HepG2 (cell line): ENCODE data around the gene SLC25A45. TPM values are rescaled to one million over a fixed set of nuclear protein-coding genes. Genes with fewer than 3 reads are reported as not detected.
A peak's percentile ranks its signal among the peaks of the same experiment; 100 is the strongest.

ENCODE experiments used
- ATAC-seq: fragments of 200-7000 bp; cut with Tn5 transposase; 3 replicates; pipeline ENCODE4 v1.9.1; 2020; ENCODE audit warnings: mild to moderate bottlenecking, moderate library complexity
- BruUV-seq: library from RNA; stranded (reverse); fragments of 400-500 nt; replicated peaks from 2 replicates; lab custom pipeline; 2021; lab: Mats Ljungman, UMichigan
- CTCF ChIA-PET: fragments of 300-600 bp; formaldehyde crosslinking; extraction: SDS; loops from one replicate; lab custom pipeline; 2021; ENCODE audit warnings: low total read pairs, inconsistent platforms, low intra/inter-chr PET ratio; lab: Yijun Ruan, JAX
- POLR2A ChIA-PET: fragments of 350-600 bp; sonication (Branson Sonifier 250); formaldehyde crosslinking; loops from one replicate; lab custom pipeline; 2020; ENCODE audit warnings: antibody characterized with exemption, inconsistent platforms; lab: Yijun Ruan, JAX
- DNase-seq: peaks from one replicate; pipeline ENCODE4 v3.0.0-alpha.2; 2015; ENCODE audit warnings: low spot score
- FAIRE-seq: peaks from 3 replicates; lab custom pipeline; 2011; peaks lifted over from hg19 to GRCh38; lab: Jason Lieb, UNC
- H2AFZ ChIP-seq: one replicate; pipeline ENCODE4 v1.6.1; 2011; ENCODE audit warnings: low read length, inconsistent platforms
- H3K27ac ChIP-seq: fragments of 300-600 bp; 3 replicates; pipeline ENCODE4 v1.8.0; 2011; ENCODE audit warnings: mixed run types, mild to moderate bottlenecking, mixed read lengths, low read length, inconsistent platforms; ENCODE audit not compliant: insufficient read depth; ENCODE audit errors: extremely low read length
- H3K27me3 ChIP-seq, 2 experiments: fragments of 200-600 bp in 1 of 2; 2 replicates in 1 of 2; 3 replicates in 1 of 2; pipeline versions ENCODE4 v1.6.0 to v1.8.0; 2011; ENCODE audit warnings: low read length in 2 of 2, mild to moderate bottlenecking in 2 of 2, moderate library complexity in 2 of 2, inconsistent platforms in 1 of 2; ENCODE audit not compliant: insufficient read depth in 2 of 2, control insufficient read depth in 1 of 2
- H3K36me3 ChIP-seq, 2 experiments: fragments of 200-600 bp in 1 of 2; replicated peaks in 1 of 2; 2 replicates in 1 of 2; 3 replicates in 1 of 2; pipeline versions ENCODE4 v1.5.1 to v1.8.0; 2011; ENCODE audit warnings: low read length in 2 of 2, inconsistent platforms in 1 of 2; ENCODE audit not compliant: insufficient read depth in 2 of 2, control insufficient read depth in 1 of 2
- H3K4me1 ChIP-seq: 2 replicates; pipeline ENCODE4 v1.5.1; 2012; ENCODE audit warnings: low read length, inconsistent platforms; ENCODE audit not compliant: insufficient read depth
- H3K4me2 ChIP-seq: 2 replicates; pipeline ENCODE4 v1.6.0; 2011; ENCODE audit warnings: low read depth, low read length, inconsistent platforms
- H3K4me3 ChIP-seq, 3 experiments: fragments of 200-600 bp in 1 of 3; sonication (generic), shearing (Covaris generic) in 1 of 3; replicated peaks in 1 of 3; 2 replicates each; pipeline ENCODE4 v1.5.1; 2011 to 2016; ENCODE audit warnings: low read length in 3 of 3, inconsistent platforms in 2 of 3, low read depth in 2 of 3, mild to moderate bottlenecking in 2 of 3, control low read depth in 1 of 3, mixed read lengths in 1 of 3; ENCODE audit not compliant: insufficient read depth in 1 of 3
- H3K79me2 ChIP-seq: one replicate; pipeline ENCODE4 v1.6.1; 2011; ENCODE audit warnings: low read length, inconsistent platforms; ENCODE audit not compliant: insufficient read depth
- H3K9ac ChIP-seq: 2 replicates; pipeline ENCODE4 v1.6.0; 2011; ENCODE audit warnings: mild to moderate bottlenecking, low read depth, low read length, inconsistent platforms; ENCODE audit not compliant: insufficient read depth
- H3K9me3 ChIP-seq: 2 replicates; pipeline ENCODE4 v1.5.1; 2012; ENCODE audit warnings: mild to moderate bottlenecking, low read length
- H4K20me1 ChIP-seq: 2 replicates; pipeline ENCODE4 v1.6.0; 2011; ENCODE audit warnings: inconsistent platforms, mild to moderate bottlenecking, low read length, moderate library complexity; ENCODE audit not compliant: insufficient read depth
- CHD2 ChIP-seq: IDR thresholded peaks from 2 replicates; pipeline ENCODE4 v1.6.1; 2011; ENCODE audit warnings: low read depth, low read length, improper control_type of control experiment
- CHD4 ChIP-seq: fragments of 200-600 bp; sonication (generic); IDR thresholded peaks from 2 replicates; pipeline ENCODE4 v1.7.0; 2017; ENCODE audit warnings: mild to moderate bottlenecking, low read length, borderline replicate concordance
- HOXD1 ChIP-seq: sonication (generic); formaldehyde crosslinking; IDR thresholded peaks from 2 replicates; pipeline ENCODE4 v1.5.0; 2020; ENCODE audit warnings: missing genetic modification reagents
- KLF15 ChIP-seq: sonication (generic); formaldehyde crosslinking; IDR thresholded peaks from 2 replicates; pipeline ENCODE4 v1.8.1; 2023; ENCODE audit warnings: borderline replicate concordance, mild to moderate bottlenecking, inconsistent platforms, missing genetic modification reagents, mixed read lengths
- NPAS2 ChIP-seq: sonication (generic); formaldehyde crosslinking; IDR thresholded peaks from 2 replicates; pipeline ENCODE4 v1.8.0; 2022; ENCODE audit warnings: mild to moderate bottlenecking, missing genetic modification reagents, borderline replicate concordance
- RBM22 ChIP-seq: fragments of 200-400 bp; formaldehyde crosslinking; optimal IDR thresholded peaks from 2 replicates; pipeline ENCODE3; 2017; ENCODE audit warnings: mild to moderate bottlenecking, low read length, moderate library complexity
- RFXAP ChIP-seq: sonication (generic); formaldehyde crosslinking; IDR thresholded peaks from 2 replicates; pipeline ENCODE4 v1.4.0; 2020; ENCODE audit warnings: missing genetic modification reagents, borderline replicate concordance
- SRSF9 ChIP-seq: fragments of 200-400 bp; formaldehyde crosslinking; IDR thresholded peaks from 2 replicates; pipeline ENCODE4 v1.6.1; 2018; ENCODE audit warnings: borderline replicate concordance, mild to moderate bottlenecking, low read depth, low read length; ENCODE audit not compliant: insufficient read depth, poor library complexity, severe bottlenecking
- TBP ChIP-seq: sonication (generic); formaldehyde crosslinking; IDR thresholded peaks from 2 replicates; pipeline ENCODE4 v1.5.0; 2020; ENCODE audit warnings: missing genetic modification reagents
- TEAD2 ChIP-seq: sonication (generic); formaldehyde crosslinking; IDR thresholded peaks from 2 replicates; pipeline ENCODE4 v1.9.0; 2021; ENCODE audit warnings: missing genetic modification reagents
- TGIF2 ChIP-seq: IDR thresholded peaks from 2 replicates; pipeline ENCODE4 v1.6.1; 2016; ENCODE audit warnings: control low read depth, missing compliant biosample characterization
- ZMYM4 ChIP-seq: sonication (generic); formaldehyde crosslinking; IDR thresholded peaks from 2 replicates; pipeline ENCODE4 v1.8.1; 2023; ENCODE audit warnings: mild to moderate bottlenecking, missing genetic modification reagents
- ZNF33A ChIP-seq: sonication (generic); formaldehyde crosslinking; IDR thresholded peaks from 2 replicates; pipeline ENCODE4 v1.5.1; 2020; ENCODE audit warnings: missing genetic modification reagents, mild to moderate bottlenecking, moderate library complexity, borderline replicate concordance
- ZNF7 ChIP-seq: IDR thresholded peaks from 2 replicates; pipeline ENCODE4 v1.6.1; 2016; ENCODE audit warnings: missing biosample characterization, missing genetic modification reagents
- ZNF790 ChIP-seq: sonication (generic); formaldehyde crosslinking; IDR thresholded peaks from 2 replicates; pipeline ENCODE4 v1.8.0; 2022; ENCODE audit warnings: missing genetic modification reagents, mild to moderate bottlenecking, borderline replicate concordance
- WGBS: methylation state at CpG from one replicate; pipeline ENCODE4 v1.1.6; 2017; ENCODE audit warnings: low lambda C conversion rate; 5-methylcytosine and 5-hydroxymethylcytosine counted together
- in situ Hi-C: cut with HindIII; loops from 2 replicates; pipeline ENCODE4 v1.10.0; 2017; ENCODE audit warnings: low pct_unique_long_range_greater_than_20kb; ENCODE audit not compliant: extremely low pct_ligation_motif_present
- intact Hi-C: fragments of 100-400 bp; cut with micrococcal nuclease; formaldehyde crosslinking; loops from one replicate; pipeline ENCODE4 v1.10.0; 2022; ENCODE audit not compliant: unreplicated experiment
- polyA plus RNA-seq, 8 experiments: library from polyadenylated mRNA; depleted of rRNA in 3 of 8; stranded (reverse) in 7 of 8; unstranded in 1 of 8; fragments of >200 nt; fragmentation: Illumina TruSeq in 4 of 8; extraction: Trizol in 4 of 8; gene quantifications; 2 replicates each; pipeline versions ENCODE4 v1.2.1 to v1.2.3, GENCODE V29; 2011 to 2016; ENCODE audit warnings: low read depth in 4 of 8, missing spikeins in 1 of 8, mixed read lengths in 1 of 8; ENCODE audit not compliant: insufficient read depth in 1 of 8
- total RNA-seq, 5 experiments: library from RNA; depleted of rRNA; stranded (reverse); fragments of >200 nt; fragmentation: Illumina TruSeq; extraction: Trizol; gene quantifications; 2 replicates each; pipeline ENCODE4 v1.2.3, GENCODE V29; 2016; ENCODE audit warnings: low read depth in 1 of 5
- TF ChIP-seq, protein P1 (sequence below): sonication (generic); IDR thresholded peaks from 2 replicates; pipeline ENCODE4 v1.6.1; 2016; ENCODE audit warnings: low read depth, borderline replicate concordance
- TF ChIP-seq, protein P2 (sequence below): sonication (generic); formaldehyde crosslinking; IDR thresholded peaks from 2 replicates; pipeline ENCODE4 v1.5.1; 2020; ENCODE audit warnings: mild to moderate bottlenecking, missing genetic modification reagents, borderline replicate concordance
- TF ChIP-seq, protein P3 (sequence below): sonication (generic); formaldehyde crosslinking; IDR thresholded peaks from 2 replicates; pipeline ENCODE4 v1.8.0; 2022; ENCODE audit warnings: missing genetic modification reagents, mild to moderate bottlenecking, inconsistent platforms, borderline replicate concordance

SLC25A45 gene
- total and polyA plus RNA-seq, 2 of the 13 experiments (the other 11 are each of a cell fraction or from before 2014, with no cell fraction given), result 1.2 to 3.4 TPM

DNA sequence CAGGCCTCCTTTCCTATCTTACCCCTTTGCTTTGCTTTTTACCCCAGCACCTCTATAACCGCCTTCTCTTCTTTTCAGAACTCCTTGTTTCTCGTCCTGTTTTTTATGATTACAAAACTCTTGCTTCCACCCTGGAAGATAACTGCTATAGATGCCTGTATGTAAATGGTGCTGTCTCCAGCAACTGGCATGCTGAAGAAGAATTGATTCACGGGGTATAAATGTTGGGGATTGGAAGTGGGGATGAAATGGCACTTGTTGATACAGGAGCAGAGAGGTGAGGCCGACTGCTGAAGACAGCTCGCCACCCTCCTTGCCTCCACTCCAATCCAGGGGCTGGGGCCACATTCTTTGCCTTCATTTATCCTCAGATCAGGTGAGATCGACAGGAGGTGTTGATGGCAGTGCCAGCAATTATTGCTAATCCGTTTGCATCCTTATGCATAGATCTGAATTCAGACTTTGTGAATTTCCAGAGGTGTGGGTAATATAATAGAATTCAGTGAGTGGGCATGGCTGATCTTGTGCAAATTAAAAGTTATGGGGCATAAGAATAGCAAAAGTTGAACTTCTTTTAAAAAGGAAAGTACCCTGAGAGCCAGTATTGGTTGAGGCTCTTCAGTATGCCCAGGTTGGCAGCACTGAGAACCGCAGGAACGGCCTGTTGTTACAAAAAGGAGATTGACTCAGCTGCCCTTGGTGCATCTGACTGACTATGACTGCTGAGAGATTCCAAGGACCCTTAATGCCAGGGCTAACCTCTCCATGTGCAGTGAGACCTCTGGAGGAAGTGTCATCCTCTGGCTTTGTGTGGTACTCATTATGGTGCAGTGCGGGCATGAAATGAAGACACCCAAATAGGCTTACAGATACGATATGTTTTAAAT lies 45.5 kb upstream of the SLC25A45 start:
- H3K9me3 ChIP-seq, result no peaks in the 10 kb centered on the region
- ATAC-seq (peak; percentile 12), DNase-seq (no peak), FAIRE-seq (no peak)
- in situ Hi-C loops (no loop called here), intact Hi-C loops (loop anchor here (1.0 kb wide), 1 partner anchor 10 kb away; no protein-coding TSS in a partner anchor)
- H3K79me2 ChIP-seq, result peaks cover 91% of the 10 kb centered on the region
- no peaks in the 10 kb centered on the region; a peak in 1 of 5 replicates for H3K27me3 ChIP-seq
- H2AFZ ChIP-seq, result no peak overlapping the region
- CTCF ChIA-PET, result no interaction called here
- peak overlapping the region; percentile 95 for H3K4me2 ChIP-seq
- H3K9ac ChIP-seq, result peak overlapping the region; percentile 100; the same call in 1 of the 2 replicates
- WGBS, result 21% methylated on average over 11 of the region's 11 CpGs
- H3K36me3 ChIP-seq, result no peaks in the 10 kb centered on the region; a peak in 2 of 5 replicates
- POLR2A ChIA-PET, result interaction anchor here (1.1 to 17.8 kb wide), 5 partner anchors 10 to 75 kb away, joined by 4 to 952 read pairs (median 8); partner anchors contain the start of gene MALAT1
- peaks cover 67% of the 10 kb centered on the region for H3K4me1 ChIP-seq
- no TSS peak for BruUV-seq
- peak overlapping the region in 2 of 3 experiments; percentile 93 to 94; a peak in 4 of 6 replicates for H3K4me3 ChIP-seq
- peaks cover 100% of the 10 kb centered on the region for H4K20me1 ChIP-seq
- H3K27ac ChIP-seq, result peak overlapping the region; percentile 41
- no peak for TF ChIP-seq NPAS2 (CRISPR knock-in tag)
- TF ChIP-seq, protein P1, sequence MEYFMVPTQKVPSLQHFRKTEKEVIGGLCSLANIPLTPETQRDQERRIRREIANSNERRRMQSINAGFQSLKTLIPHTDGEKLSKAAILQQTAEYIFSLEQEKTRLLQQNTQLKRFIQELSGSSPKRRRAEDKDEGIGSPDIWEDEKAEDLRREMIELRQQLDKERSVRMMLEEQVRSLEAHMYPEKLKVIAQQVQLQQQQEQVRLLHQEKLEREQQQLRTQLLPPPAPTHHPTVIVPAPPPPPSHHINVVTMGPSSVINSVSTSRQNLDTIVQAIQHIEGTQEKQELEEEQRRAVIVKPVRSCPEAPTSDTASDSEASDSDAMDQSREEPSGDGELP, result no peak
- TF ChIP-seq, protein P2, sequence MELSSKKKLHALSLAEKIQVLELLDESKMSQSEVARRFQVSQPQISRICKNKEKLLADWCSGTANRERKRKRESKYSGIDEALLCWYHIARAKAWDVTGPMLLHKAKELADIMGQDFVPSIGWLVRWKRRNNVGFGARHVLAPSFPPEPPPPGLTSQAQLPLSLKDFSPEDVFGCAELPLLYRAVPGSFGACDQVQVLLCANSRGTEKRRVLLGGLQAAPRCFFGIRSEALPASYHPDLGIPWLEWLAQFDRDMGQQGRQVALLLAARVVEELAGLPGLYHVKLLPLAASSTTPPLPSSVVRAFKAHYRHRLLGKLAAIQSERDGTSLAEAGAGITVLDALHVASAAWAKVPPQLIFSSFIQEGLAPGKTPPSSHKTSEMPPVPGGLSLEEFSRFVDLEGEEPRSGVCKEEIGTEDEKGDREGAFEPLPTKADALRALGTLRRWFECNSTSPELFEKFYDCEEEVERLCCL (CRISPR knock-in tag), result no peak
- TF ChIP-seq, protein P3, sequence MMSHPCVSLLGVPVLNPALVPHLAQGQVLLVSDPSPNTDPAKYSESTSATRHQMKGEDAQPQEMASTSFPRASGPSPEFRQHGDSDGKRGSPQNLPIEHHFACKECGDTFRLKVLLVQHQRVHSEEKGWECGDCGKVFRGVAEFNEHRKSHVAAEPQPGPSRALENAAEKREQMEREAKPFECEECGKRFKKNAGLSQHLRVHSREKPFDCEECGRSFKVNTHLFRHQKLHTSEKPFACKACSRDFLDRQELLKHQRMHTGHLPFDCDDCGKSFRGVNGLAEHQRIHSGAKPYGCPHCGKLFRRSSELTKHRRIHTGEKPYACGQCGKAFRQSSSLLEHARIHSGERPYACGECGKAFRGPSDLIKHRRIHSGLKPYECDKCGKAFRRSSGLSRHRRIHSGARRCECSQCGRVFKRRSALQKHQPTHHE (CRISPR knock-in tag), result no peak
- TF ChIP-seq ZNF790 (CRISPR knock-in tag), result no peak
- no peak for TF ChIP-seq TBP (CRISPR knock-in tag)
- TF ChIP-seq ZNF7 (CRISPR knock-in tag), result peak; percentile 4; the same call in 1 of the 2 replicates
- TF ChIP-seq TGIF2 (CRISPR knock-in tag), result no peak
- no peak for TF ChIP-seq CHD4
- TF ChIP-seq TEAD2 (CRISPR knock-in tag), result 0 out of 2 replicates have a peak, but pooled peaks have one; percentile 37
- TF ChIP-seq RBM22, result peak; percentile 85
- TF ChIP-seq ZNF33A, result no peak
- no peak for TF ChIP-seq HOXD1 (CRISPR knock-in tag)
- TF ChIP-seq SRSF9, result no peak
- TF ChIP-seq KLF15 (CRISPR knock-in tag), result no peak
- peak; percentile 24; the same call in 1 of the 2 replicates for TF ChIP-seq CHD2
- TF ChIP-seq RFXAP, result no peak
- no peak for TF ChIP-seq ZMYM4 (CRISPR knock-in tag)
